OCI-LY7 (cell line): ENCODE results near the gene ADGRG6.

ENCODE experiments used
- EZH2phosphoT487 ChIP-seq: fragments of 200-600 bp; sonication (generic); IDR thresholded peaks from 2 replicates; pipeline ENCODE4 v1.6.1; 2018; ENCODE audit warnings: low read depth, borderline replicate concordance, mild to moderate bottlenecking, mixed run types, antibody characterized with exemption, low read length, moderate library complexity, mixed read lengths
- TF ChIP-seq, protein P1 (sequence below): fragments of 200-600 bp; sonication (generic); conservative IDR thresholded peaks from 2 replicates; pipeline ENCODE4 v1.5.1; 2014; ENCODE audit warnings: mild to moderate bottlenecking, antibody characterized with exemption, low read length, moderate library complexity, mixed read lengths

DNA sequence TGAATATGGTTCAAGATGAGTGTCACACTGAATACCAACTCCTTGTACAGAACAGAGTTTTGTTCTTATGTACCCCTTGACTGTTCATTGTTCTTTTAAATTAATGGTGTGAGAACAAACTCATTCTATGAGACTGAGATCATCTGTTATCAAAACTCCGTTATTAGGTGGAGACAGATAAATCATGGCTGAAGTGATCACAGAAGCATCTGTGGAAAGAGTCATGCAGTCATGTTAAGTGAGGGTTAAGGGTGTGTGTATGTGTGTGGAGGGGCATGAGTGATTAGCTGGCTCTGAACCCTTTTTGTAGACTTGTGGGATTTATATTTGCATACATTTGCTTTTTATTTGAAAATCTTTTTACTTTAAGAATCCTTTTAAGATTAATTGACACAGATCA, 24.7 kb downstream of the ADGRG6 start:
- TF ChIP-seq, protein P1, sequence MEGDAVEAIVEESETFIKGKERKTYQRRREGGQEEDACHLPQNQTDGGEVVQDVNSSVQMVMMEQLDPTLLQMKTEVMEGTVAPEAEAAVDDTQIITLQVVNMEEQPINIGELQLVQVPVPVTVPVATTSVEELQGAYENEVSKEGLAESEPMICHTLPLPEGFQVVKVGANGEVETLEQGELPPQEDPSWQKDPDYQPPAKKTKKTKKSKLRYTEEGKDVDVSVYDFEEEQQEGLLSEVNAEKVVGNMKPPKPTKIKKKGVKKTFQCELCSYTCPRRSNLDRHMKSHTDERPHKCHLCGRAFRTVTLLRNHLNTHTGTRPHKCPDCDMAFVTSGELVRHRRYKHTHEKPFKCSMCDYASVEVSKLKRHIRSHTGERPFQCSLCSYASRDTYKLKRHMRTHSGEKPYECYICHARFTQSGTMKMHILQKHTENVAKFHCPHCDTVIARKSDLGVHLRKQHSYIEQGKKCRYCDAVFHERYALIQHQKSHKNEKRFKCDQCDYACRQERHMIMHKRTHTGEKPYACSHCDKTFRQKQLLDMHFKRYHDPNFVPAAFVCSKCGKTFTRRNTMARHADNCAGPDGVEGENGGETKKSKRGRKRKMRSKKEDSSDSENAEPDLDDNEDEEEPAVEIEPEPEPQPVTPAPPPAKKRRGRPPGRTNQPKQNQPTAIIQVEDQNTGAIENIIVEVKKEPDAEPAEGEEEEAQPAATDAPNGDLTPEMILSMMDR: no peak
- no peak for TF ChIP-seq EZH2phosphoT487
